Trophoblast cell (in vitro differentiated cells and primary cell): Measurements from ENCODE around the gene MAPK11.
A peak's percentile ranks its signal among the peaks of the same experiment; 100 is the strongest.

Source experiments
- DNase-seq, 2 donors: peaks; one replicate each; pipeline ENCODE4 v3.0.0-alpha.2; 2016
- H2AFZ ChIP-seq: 2 replicates; pipeline ENCODE4 v1.6.1; 2013; ENCODE audit warnings: low read length, moderate library complexity, mild to moderate bottlenecking; ENCODE audit not compliant: insufficient read depth, poor library complexity
- H2AK5ac ChIP-seq: 2 replicates; pipeline ENCODE4 v1.6.1; 2013; ENCODE audit warnings: mild to moderate bottlenecking, low read length
- H2BK120ac ChIP-seq: 2 replicates; pipeline ENCODE4 v1.6.1; 2013; ENCODE audit warnings: low read length, mild to moderate bottlenecking, moderate library complexity; ENCODE audit not compliant: insufficient read depth, poor library complexity
- H2BK12ac ChIP-seq: 2 replicates; pipeline ENCODE4 v1.6.1; 2013; ENCODE audit warnings: mild to moderate bottlenecking, low read length, moderate library complexity
- H2BK5ac ChIP-seq: 2 replicates; pipeline ENCODE4 v1.6.1; 2013; ENCODE audit warnings: low read length, low read depth, moderate library complexity, mild to moderate bottlenecking; ENCODE audit not compliant: poor library complexity
- H3K14ac ChIP-seq: 2 replicates; pipeline ENCODE4 v1.6.1; 2013; ENCODE audit warnings: mild to moderate bottlenecking, low read length
- H3K18ac ChIP-seq: 2 replicates; pipeline ENCODE4 v1.6.1; 2013; ENCODE audit warnings: mild to moderate bottlenecking, low read length
- H3K23ac ChIP-seq: 2 replicates; pipeline ENCODE4 v1.6.1; 2013; ENCODE audit warnings: low read length
- H3K27ac ChIP-seq: 2 replicates; pipeline ENCODE4 v1.5.1; 2013; ENCODE audit warnings: low read depth, mild to moderate bottlenecking, inconsistent platforms, low read length, moderate library complexity
- H3K27me3 ChIP-seq: 2 replicates; pipeline ENCODE4 v1.6.1; 2013; ENCODE audit warnings: inconsistent platforms, mild to moderate bottlenecking, low read length, moderate library complexity; ENCODE audit not compliant: insufficient read depth
- H3K36me3 ChIP-seq, 2 experiments: 1 replicate in 1 of 2; 2 replicates in 1 of 2; pipeline ENCODE4 v1.6.1; 2013; ENCODE audit warnings: low read length in 2 of 2, mild to moderate bottlenecking in 2 of 2, moderate library complexity in 1 of 2; ENCODE audit not compliant: insufficient read depth in 2 of 2, control insufficient read depth in 1 of 2
- H3K4ac ChIP-seq: 2 replicates; pipeline ENCODE4 v1.6.1; 2013; ENCODE audit warnings: low read depth, mild to moderate bottlenecking, low read length, moderate library complexity
- H3K4me1 ChIP-seq, 2 experiments: 1 replicate in 1 of 2; 2 replicates in 1 of 2; pipeline ENCODE4 v1.6.1; 2013; ENCODE audit warnings: low read length in 2 of 2, mild to moderate bottlenecking in 2 of 2, moderate library complexity in 1 of 2; ENCODE audit not compliant: insufficient read depth in 2 of 2, control insufficient read depth in 1 of 2
- H3K4me2 ChIP-seq: 2 replicates; pipeline ENCODE4 v1.6.1; 2013; ENCODE audit warnings: inconsistent platforms, mild to moderate bottlenecking, low read length, moderate library complexity
- H3K4me3 ChIP-seq: 2 replicates; pipeline ENCODE4 v1.5.1; 2013; ENCODE audit warnings: mild to moderate bottlenecking, low read depth, low read length, inconsistent platforms
- H3K79me1 ChIP-seq: one replicate; pipeline ENCODE4 v1.6.1; 2013; ENCODE audit warnings: low read length
- H3K79me2 ChIP-seq: 2 replicates; pipeline ENCODE4 v1.6.1; 2013; ENCODE audit warnings: low read length, mild to moderate bottlenecking; ENCODE audit not compliant: control insufficient read depth, insufficient read depth, poor library complexity
- H3K9ac ChIP-seq: 2 replicates; pipeline ENCODE4 v1.6.1; 2013; ENCODE audit warnings: mild to moderate bottlenecking, low read length
- H3K9me3 ChIP-seq: 2 replicates; pipeline ENCODE4 v1.6.1; 2013; ENCODE audit warnings: low read depth, mild to moderate bottlenecking, control low read depth, inconsistent platforms, low read length; ENCODE audit not compliant: insufficient read depth
- H4K12ac ChIP-seq: 2 replicates; pipeline ENCODE4 v1.6.1; 2013; ENCODE audit warnings: low read depth, mild to moderate bottlenecking, low read length, moderate library complexity
- H4K8ac ChIP-seq: 2 replicates; pipeline ENCODE4 v1.6.1; 2013; ENCODE audit warnings: low read depth, mild to moderate bottlenecking, low read length, moderate library complexity
- H4K91ac ChIP-seq: one replicate; pipeline ENCODE4 v1.6.1; 2013; ENCODE audit warnings: low read depth, mild to moderate bottlenecking, low read length, moderate library complexity
- WGBS: extraction: QIAGEN DNeasy Blood & Tissue Kit; methylation state at CpG from one replicate; pipeline ENCODE4 v1.1.7; 2013; ENCODE audit warnings: missing lambda C conversion rate; ENCODE audit not compliant: insufficient read length, insufficient coverage; ENCODE audit errors: extremely low coverage; 5-methylcytosine and 5-hydroxymethylcytosine counted together

The MAPK11 gene

GRCh38 chr22:50289151-50289941 lies 19.2 kb upstream of the MAPK11 start:
- DNase-seq, result no peak
- peaks cover 67% of the 10 kb centered on the region in 2 experiments for H3K36me3 ChIP-seq
- H3K4me3 ChIP-seq, result no peak overlapping the region
- no peak overlapping the region for H4K12ac ChIP-seq
- WGBS, result no CpG with 5 or more reads among the region's 57 CpGs
- peaks cover 19% of the 10 kb centered on the region for H3K79me1 ChIP-seq
- H2AK5ac ChIP-seq, result no peak overlapping the region
- no peak overlapping the region for H3K23ac ChIP-seq
- no peak overlapping the region for H3K4ac ChIP-seq
- H3K18ac ChIP-seq, result peak overlapping the region; percentile 20
- peaks cover 12% of the 10 kb centered on the region for H3K79me2 ChIP-seq
- H4K8ac ChIP-seq, result no peak overlapping the region
- H3K9me3 ChIP-seq, result no peaks in the 10 kb centered on the region
- H2AFZ ChIP-seq, result no peak overlapping the region
- no peak overlapping the region for H2BK120ac ChIP-seq
- H3K27ac ChIP-seq, result no peak overlapping the region
- H2BK5ac ChIP-seq, result no peak overlapping the region
- no peaks in the 10 kb centered on the region for H3K27me3 ChIP-seq
- no peak overlapping the region for H3K14ac ChIP-seq
- H3K4me2 ChIP-seq, result no peak overlapping the region
- H4K91ac ChIP-seq, result no peak overlapping the region
- H3K4me1 ChIP-seq, result peaks cover 16 to 18% of the 10 kb centered on the region in 2 experiments
- no peak overlapping the region for H3K9ac ChIP-seq
- no peak overlapping the region for H2BK12ac ChIP-seq

GRCh38 chr22:50287731-50288130 lies 17.6 kb upstream of the MAPK11 start:
- H2AFZ ChIP-seq, result no peak overlapping the region
- WGBS, result no CpG with 5 or more reads among the region's 31 CpGs
- H3K27me3 ChIP-seq, result no peaks in the 10 kb centered on the region

GRCh38 chr22:50286701-50287318 lies 16.6 kb upstream of the MAPK11 start:
- peaks cover 12 to 14% of the 10 kb centered on the region in 2 experiments for H3K4me1 ChIP-seq
- no peak overlapping the region for H2BK120ac ChIP-seq
- no peak overlapping the region for H3K9ac ChIP-seq
- H4K91ac ChIP-seq, result no peak overlapping the region
- H2AK5ac ChIP-seq, result no peak overlapping the region
- no peak overlapping the region for H3K4me3 ChIP-seq
- no peak overlapping the region for H3K18ac ChIP-seq
- peaks cover 79 to 83% of the 10 kb centered on the region in 2 experiments for H3K36me3 ChIP-seq
- no peak overlapping the region for H3K14ac ChIP-seq
- no CpG with 5 or more reads among the region's 40 CpGs for WGBS
- no peak for DNase-seq
- H2BK5ac ChIP-seq, result no peak overlapping the region
- no peaks in the 10 kb centered on the region for H3K27me3 ChIP-seq
- no peak overlapping the region for H3K4me2 ChIP-seq
- H2BK12ac ChIP-seq, result no peak overlapping the region
- peaks cover 13% of the 10 kb centered on the region for H3K79me1 ChIP-seq
- H3K27ac ChIP-seq, result no peak overlapping the region
- H3K23ac ChIP-seq, result no peak overlapping the region
- H3K4ac ChIP-seq, result no peak overlapping the region
- no peaks in the 10 kb centered on the region for H3K9me3 ChIP-seq
- no peak overlapping the region for H4K8ac ChIP-seq
- H4K12ac ChIP-seq, result no peak overlapping the region
- peaks cover 10% of the 10 kb centered on the region for H3K79me2 ChIP-seq
- no peak overlapping the region for H2AFZ ChIP-seq

More at GRCh38 chr22:50287731-50288130, 17.6 kb upstream of the MAPK11 start:
- Histone ChIP-seq H4K8ac (no peak overlapping the region), H3K9ac (no peak overlapping the region), H2BK5ac (no peak overlapping the region), H3K79me2 (peaks cover 7% of the 10 kb centered on the region), H3K27ac (no peak overlapping the region), H3K4ac (no peak overlapping the region), H4K91ac (no peak overlapping the region), H2BK12ac (no peak overlapping the region), H3K4me3 (no peak overlapping the region), H3K4me1 (peaks cover 10% of the 10 kb centered on the region in 2 experiments), H3K18ac (no peak overlapping the region), H3K14ac (no peak overlapping the region), H3K4me2 (no peak overlapping the region), H4K12ac (no peak overlapping the region), H3K9me3 (no peaks in the 10 kb centered on the region), H3K23ac (no peak overlapping the region), H2AK5ac (no peak overlapping the region), H2BK120ac (no peak overlapping the region), H3K79me1 (peaks cover 10% of the 10 kb centered on the region), H3K36me3 (peaks cover 72 to 79% of the 10 kb centered on the region in 2 experiments)
- no peak for DNase-seq

- no peak overlapping the region for H3K4me2 ChIP-seq
- H2BK5ac ChIP-seq, result no peak overlapping the region
- H4K12ac ChIP-seq, result no peak overlapping the region
- H4K91ac ChIP-seq, result no peak overlapping the region
- peaks cover 79 to 88% of the 10 kb centered on the region in 2 experiments for H3K36me3 ChIP-seq
- H4K8ac ChIP-seq, result no peak overlapping the region
- H3K27ac ChIP-seq, result no peak overlapping the region
- H2BK120ac ChIP-seq, result no peak overlapping the region
- peaks cover 15% of the 10 kb centered on the region for H3K79me1 ChIP-seq
- no peak overlapping the region for H3K4me3 ChIP-seq
- no peak overlapping the region for H3K23ac ChIP-seq
- no peak overlapping the region for H3K18ac ChIP-seq
- H3K79me2 ChIP-seq, result peaks cover 10% of the 10 kb centered on the region
- H3K27me3 ChIP-seq, result no peaks in the 10 kb centered on the region
- no peak overlapping the region for H3K9ac ChIP-seq
- H3K14ac ChIP-seq, result no peak overlapping the region
- H2AFZ ChIP-seq, result no peak overlapping the region
- WGBS, result no CpG with 5 or more reads among the region's 21 CpGs
- no peak overlapping the region for H2AK5ac ChIP-seq
- H3K4ac ChIP-seq, result no peak overlapping the region
- no peak overlapping the region for H2BK12ac ChIP-seq
- DNase-seq, result no peak
- no peaks in the 10 kb centered on the region for H3K9me3 ChIP-seq
- H3K4me1 ChIP-seq, result peaks cover 12 to 15% of the 10 kb centered on the region in 2 experiments
Measured at GRCh38 chr22:50286275-50286674, 16.1 kb upstream of the MAPK11 start.
